Measurements from ENCODE around the gene CDH4.

GRCh38 chr20:61972636-61973508, 720.8 kb downstream of the CDH4 start:
- no peak for TF ChIP-seq CTCF (IDR thresholded peaks at IDR 0.05; ENCODE audit: extremely low read depth in 1 of 2, insufficient read depth in 1 of 2, low read depth in 1 of 2, low read length in 2 of 2)
- no peak for TF ChIP-seq EZH2 (IDR thresholded peaks at IDR 0.05; ENCODE audit: borderline replicate concordance, low read depth, low read length, severe bottlenecking)
- no peak for TF ChIP-seq POLR2A (IDR thresholded peaks at IDR 0.05; ENCODE audit: low read depth, low read length)
- TF ChIP-seq POLR2AphosphoS5 (IDR thresholded peaks at IDR 0.05; ENCODE audit: insufficient read depth, low read depth, low read length), result no peak
- no peak for TF ChIP-seq MAX (IDR thresholded peaks at IDR 0.05; ENCODE audit: insufficient read depth, insufficient read length)

Data from endothelial cell of umbilical vein (primary cell).